Measurements from ENCODE around the gene PABPN1L. TPM values are rescaled to one million over a fixed set of nuclear protein-coding genes. Genes with fewer than 3 reads are reported as not detected.

PABPN1L gene
- total and polyA plus RNA-seq, 2 experiments from 2014 or later = not detected

DNA sequence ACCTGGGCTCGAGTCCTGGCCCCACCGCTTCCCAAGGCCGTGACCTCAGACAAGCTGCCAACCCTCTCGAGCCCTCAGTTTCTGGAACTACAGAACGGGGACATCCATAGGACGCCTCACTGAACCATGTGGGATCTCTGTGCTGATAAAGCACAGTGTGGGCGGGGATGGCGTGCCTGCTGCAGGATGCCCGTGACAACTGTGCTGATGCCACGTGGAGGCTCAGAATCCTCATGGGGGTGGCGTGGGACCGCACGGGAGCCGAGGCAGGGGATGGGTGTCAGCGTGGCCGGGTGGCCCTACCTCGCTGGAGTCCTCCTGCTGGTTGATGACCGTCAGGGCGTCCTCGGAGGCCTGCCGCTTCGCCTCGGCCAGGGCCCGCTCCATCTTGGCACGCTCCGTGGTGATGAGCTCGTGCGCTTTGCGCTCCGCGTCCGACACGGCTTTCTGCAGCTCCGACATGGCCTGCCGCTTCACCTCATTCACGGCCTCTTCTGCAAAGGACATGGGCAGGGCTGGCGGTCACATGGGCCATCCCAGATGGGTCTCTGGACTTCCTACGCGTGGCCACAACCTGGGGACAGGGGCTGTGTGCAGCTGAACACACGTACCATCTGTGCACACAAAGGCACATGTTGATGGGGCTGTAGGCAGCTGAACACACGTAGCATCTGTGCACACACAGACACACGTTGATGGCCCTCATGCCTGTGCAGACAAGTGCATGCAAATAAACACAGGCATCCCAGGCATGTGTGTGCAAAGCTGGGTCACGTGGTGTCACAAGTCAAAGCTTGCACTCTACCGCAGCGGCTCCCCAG, 12.7 kb upstream of the PABPN1L start:
- H3K4me1 ChIP-seq (ENCODE audit: insufficient read depth) = no peaks in the 10 kb centered on the region
- no peak for DNase-seq (ENCODE audit: low spot score)
- no peak overlapping the region for H2AFZ ChIP-seq
- no peaks in the 10 kb centered on the region; the same call in none of the 3 replicates for H3K9me3 Mint-ChIP-seq
- H3K27ac Mint-ChIP-seq = no peak overlapping the region
- H3K27ac ChIP-seq (ENCODE audit: low read depth) = no peak overlapping the region
- H3K79me2 ChIP-seq (replicated peaks; ENCODE audit: insufficient read depth) = no peaks in the 10 kb centered on the region
- H4K20me1 ChIP-seq (replicated peaks; ENCODE audit: insufficient read depth) = no peaks in the 10 kb centered on the region
- H3K27me3 Mint-ChIP-seq (ENCODE audit: insufficient read depth, low read depth, poor library complexity) = peaks cover 18% of the 10 kb centered on the region
- H3F3A ChIP-seq (replicated peaks; ENCODE audit: low read depth) = no peaks in the 10 kb centered on the region
- no peaks in the 10 kb centered on the region for H3K9me2 ChIP-seq (ENCODE audit: insufficient read depth)
- no peaks in the 10 kb centered on the region for H3K27me3 ChIP-seq (ENCODE audit: insufficient read depth)
- H3K4me1 Mint-ChIP-seq = no peaks in the 10 kb centered on the region; the same call in 2 of the 3 replicates
- H3K36me3 Mint-ChIP-seq (ENCODE audit: low read depth) = no peaks in the 10 kb centered on the region; the same call in 2 of the 3 replicates
- H3K36me3 ChIP-seq (ENCODE audit: insufficient read depth) = no peaks in the 10 kb centered on the region
- ATAC-seq = no peak
- H3K4me2 ChIP-seq = no peak overlapping the region
- H3K4me3 Mint-ChIP-seq = no peak overlapping the region
- no peak overlapping the region for H3K4me3 ChIP-seq
- no peak for TF ChIP-seq CREB1 (CRISPR knock-in tag; IDR thresholded peaks at IDR 0.05; ENCODE audit: low read depth)
- TF ChIP-seq NANOG (IDR thresholded peaks at IDR 0.05; ENCODE audit: borderline replicate concordance) = no peak
- no peak for TF ChIP-seq STAT1 (IDR thresholded peaks at IDR 0.05; ENCODE audit: unreplicated experiment)
- TF ChIP-seq EZH2phosphoT487 (IDR thresholded peaks at IDR 0.05; ENCODE audit: unreplicated experiment) = no peak
- TF ChIP-seq, protein P1, sequence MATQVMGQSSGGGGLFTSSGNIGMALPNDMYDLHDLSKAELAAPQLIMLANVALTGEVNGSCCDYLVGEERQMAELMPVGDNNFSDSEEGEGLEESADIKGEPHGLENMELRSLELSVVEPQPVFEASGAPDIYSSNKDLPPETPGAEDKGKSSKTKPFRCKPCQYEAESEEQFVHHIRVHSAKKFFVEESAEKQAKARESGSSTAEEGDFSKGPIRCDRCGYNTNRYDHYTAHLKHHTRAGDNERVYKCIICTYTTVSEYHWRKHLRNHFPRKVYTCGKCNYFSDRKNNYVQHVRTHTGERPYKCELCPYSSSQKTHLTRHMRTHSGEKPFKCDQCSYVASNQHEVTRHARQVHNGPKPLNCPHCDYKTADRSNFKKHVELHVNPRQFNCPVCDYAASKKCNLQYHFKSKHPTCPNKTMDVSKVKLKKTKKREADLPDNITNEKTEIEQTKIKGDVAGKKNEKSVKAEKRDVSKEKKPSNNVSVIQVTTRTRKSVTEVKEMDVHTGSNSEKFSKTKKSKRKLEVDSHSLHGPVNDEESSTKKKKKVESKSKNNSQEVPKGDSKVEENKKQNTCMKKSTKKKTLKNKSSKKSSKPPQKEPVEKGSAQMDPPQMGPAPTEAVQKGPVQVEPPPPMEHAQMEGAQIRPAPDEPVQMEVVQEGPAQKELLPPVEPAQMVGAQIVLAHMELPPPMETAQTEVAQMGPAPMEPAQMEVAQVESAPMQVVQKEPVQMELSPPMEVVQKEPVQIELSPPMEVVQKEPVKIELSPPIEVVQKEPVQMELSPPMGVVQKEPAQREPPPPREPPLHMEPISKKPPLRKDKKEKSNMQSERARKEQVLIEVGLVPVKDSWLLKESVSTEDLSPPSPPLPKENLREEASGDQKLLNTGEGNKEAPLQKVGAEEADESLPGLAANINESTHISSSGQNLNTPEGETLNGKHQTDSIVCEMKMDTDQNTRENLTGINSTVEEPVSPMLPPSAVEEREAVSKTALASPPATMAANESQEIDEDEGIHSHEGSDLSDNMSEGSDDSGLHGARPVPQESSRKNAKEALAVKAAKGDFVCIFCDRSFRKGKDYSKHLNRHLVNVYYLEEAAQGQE (IDR thresholded peaks at IDR 0.05; ENCODE audit: unreplicated experiment) = no peak
- no peak for TF ChIP-seq EZH2 (IDR thresholded peaks at IDR 0.05; ENCODE audit: low read depth, unreplicated experiment)
- no peak for TF ChIP-seq POLR2AphosphoS5 (IDR thresholded peaks at IDR 0.05; ENCODE audit: low read depth)
- TF ChIP-seq, protein P2, sequence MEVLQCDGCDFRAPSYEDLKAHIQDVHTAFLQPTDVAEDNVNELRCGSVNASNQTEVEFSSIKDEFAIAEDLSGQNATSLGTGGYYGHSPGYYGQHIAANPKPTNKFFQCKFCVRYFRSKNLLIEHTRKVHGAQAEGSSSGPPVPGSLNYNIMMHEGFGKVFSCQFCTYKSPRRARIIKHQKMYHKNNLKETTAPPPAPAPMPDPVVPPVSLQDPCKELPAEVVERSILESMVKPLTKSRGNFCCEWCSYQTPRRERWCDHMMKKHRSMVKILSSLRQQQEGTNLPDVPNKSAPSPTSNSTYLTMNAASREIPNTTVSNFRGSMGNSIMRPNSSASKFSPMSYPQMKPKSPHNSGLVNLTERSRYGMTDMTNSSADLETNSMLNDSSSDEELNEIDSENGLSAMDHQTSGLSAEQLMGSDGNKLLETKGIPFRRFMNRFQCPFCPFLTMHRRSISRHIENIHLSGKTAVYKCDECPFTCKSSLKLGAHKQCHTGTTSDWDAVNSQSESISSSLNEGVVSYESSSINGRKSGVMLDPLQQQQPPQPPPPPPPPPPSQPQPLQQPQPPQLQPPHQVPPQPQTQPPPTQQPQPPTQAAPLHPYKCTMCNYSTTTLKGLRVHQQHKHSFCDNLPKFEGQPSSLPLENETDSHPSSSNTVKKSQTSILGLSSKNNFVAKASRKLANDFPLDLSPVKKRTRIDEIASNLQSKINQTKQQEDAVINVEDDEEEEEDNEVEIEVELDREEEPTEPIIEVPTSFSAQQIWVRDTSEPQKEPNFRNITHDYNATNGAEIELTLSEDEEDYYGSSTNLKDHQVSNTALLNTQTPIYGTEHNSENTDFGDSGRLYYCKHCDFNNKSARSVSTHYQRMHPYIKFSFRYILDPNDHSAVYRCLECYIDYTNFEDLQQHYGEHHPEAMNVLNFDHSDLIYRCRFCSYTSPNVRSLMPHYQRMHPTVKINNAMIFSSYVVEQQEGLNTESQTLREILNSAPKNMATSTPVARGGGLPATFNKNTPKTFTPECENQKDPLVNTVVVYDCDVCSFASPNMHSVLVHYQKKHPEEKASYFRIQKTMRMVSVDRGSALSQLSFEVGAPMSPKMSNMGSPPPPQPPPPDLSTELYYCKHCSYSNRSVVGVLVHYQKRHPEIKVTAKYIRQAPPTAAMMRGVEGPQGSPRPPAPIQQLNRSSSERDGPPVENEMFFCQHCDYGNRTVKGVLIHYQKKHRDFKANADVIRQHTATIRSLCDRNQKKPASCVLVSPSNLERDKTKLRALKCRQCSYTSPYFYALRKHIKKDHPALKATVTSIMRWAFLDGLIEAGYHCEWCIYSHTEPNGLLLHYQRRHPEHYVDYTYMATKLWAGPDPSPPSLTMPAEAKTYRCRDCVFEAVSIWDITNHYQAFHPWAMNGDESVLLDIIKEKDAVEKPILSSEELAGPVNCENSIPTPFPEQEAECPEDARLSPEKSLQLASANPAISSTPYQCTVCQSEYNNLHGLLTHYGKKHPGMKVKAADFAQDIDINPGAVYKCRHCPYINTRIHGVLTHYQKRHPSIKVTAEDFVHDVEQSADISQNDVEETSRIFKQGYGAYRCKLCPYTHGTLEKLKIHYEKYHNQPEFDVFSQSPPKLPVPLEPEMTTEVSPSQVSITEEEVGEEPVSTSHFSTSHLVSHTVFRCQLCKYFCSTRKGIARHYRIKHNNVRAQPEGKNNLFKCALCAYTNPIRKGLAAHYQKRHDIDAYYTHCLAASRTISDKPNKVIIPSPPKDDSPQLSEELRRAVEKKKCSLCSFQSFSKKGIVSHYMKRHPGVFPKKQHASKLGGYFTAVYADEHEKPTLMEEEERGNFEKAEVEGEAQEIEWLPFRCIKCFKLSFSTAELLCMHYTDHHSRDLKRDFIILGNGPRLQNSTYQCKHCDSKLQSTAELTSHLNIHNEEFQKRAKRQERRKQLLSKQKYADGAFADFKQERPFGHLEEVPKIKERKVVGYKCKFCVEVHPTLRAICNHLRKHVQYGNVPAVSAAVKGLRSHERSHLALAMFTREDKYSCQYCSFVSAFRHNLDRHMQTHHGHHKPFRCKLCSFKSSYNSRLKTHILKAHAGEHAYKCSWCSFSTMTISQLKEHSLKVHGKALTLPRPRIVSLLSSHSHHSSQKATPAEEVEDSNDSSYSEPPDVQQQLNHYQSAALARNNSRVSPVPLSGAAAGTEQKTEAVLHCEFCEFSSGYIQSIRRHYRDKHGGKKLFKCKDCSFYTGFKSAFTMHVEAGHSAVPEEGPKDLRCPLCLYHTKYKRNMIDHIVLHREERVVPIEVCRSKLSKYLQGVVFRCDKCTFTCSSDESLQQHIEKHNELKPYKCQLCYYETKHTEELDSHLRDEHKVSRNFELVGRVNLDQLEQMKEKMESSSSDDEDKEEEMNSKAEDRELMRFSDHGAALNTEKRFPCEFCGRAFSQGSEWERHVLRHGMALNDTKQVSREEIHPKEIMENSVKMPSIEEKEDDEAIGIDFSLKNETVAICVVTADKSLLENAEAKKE (CRISPR knock-in tag; IDR thresholded peaks at IDR 0.05) = no peak
- TF ChIP-seq, protein P3, sequence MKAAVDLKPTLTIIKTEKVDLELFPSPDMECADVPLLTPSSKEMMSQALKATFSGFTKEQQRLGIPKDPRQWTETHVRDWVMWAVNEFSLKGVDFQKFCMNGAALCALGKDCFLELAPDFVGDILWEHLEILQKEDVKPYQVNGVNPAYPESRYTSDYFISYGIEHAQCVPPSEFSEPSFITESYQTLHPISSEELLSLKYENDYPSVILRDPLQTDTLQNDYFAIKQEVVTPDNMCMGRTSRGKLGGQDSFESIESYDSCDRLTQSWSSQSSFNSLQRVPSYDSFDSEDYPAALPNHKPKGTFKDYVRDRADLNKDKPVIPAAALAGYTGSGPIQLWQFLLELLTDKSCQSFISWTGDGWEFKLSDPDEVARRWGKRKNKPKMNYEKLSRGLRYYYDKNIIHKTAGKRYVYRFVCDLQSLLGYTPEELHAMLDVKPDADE (IDR thresholded peaks at IDR 0.05) = no peak
- TF ChIP-seq, protein P4, sequence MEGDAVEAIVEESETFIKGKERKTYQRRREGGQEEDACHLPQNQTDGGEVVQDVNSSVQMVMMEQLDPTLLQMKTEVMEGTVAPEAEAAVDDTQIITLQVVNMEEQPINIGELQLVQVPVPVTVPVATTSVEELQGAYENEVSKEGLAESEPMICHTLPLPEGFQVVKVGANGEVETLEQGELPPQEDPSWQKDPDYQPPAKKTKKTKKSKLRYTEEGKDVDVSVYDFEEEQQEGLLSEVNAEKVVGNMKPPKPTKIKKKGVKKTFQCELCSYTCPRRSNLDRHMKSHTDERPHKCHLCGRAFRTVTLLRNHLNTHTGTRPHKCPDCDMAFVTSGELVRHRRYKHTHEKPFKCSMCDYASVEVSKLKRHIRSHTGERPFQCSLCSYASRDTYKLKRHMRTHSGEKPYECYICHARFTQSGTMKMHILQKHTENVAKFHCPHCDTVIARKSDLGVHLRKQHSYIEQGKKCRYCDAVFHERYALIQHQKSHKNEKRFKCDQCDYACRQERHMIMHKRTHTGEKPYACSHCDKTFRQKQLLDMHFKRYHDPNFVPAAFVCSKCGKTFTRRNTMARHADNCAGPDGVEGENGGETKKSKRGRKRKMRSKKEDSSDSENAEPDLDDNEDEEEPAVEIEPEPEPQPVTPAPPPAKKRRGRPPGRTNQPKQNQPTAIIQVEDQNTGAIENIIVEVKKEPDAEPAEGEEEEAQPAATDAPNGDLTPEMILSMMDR (conservative IDR thresholded peaks at IDR 0.05; ENCODE audit: low read depth in 2 of 2) = no peak
- TF ChIP-seq ZNF331 (CRISPR knock-in tag; IDR thresholded peaks at IDR 0.05; ENCODE audit: low read depth) = no peak
- no peak for TF ChIP-seq JUNB (IDR thresholded peaks at IDR 0.05; ENCODE audit: unreplicated experiment)

Data from GM23338 (cell line).